HFFc6 (cell line): ENCODE results near the gene UBASH3A. TPM values are rescaled to one million over a fixed set of nuclear protein-coding genes. Genes with fewer than 3 reads are reported as not detected.

Experiments used
- DNase-seq: peaks from one replicate; pipeline ENCODE4 v3.0.0-alpha.2; 2018
- H3K27ac Mint-ChIP-seq: 2 replicates; pipeline ENCODE4 v1.8.0; 2020; ENCODE audit warnings: mild to moderate bottlenecking, mixed read lengths
- H3K27me3 Mint-ChIP-seq: 2 replicates; pipeline ENCODE4 v1.8.0; 2021; ENCODE audit warnings: mild to moderate bottlenecking, moderate library complexity, mixed read lengths; ENCODE audit not compliant: insufficient read depth
- H3K36me3 Mint-ChIP-seq: 2 replicates; pipeline ENCODE4 v1.8.0; 2021; ENCODE audit warnings: low read depth, mixed read lengths
- H3K4me1 Mint-ChIP-seq: 2 replicates; pipeline ENCODE4 v1.8.0; 2020; ENCODE audit warnings: low read depth, mixed read lengths
- H3K4me3 Mint-ChIP-seq: 2 replicates; pipeline ENCODE4 v1.8.0; 2020; ENCODE audit warnings: mild to moderate bottlenecking, moderate library complexity, mixed read lengths
- H3K9me3 Mint-ChIP-seq: 2 replicates; pipeline ENCODE4 v1.8.0; 2020; ENCODE audit warnings: mild to moderate bottlenecking, mixed read lengths
- CTCF ChIP-seq: fragments of 200-600 bp; sonication (generic); IDR thresholded peaks from 2 replicates; pipeline ENCODE4 v1.5.0; 2021; ENCODE audit warnings: antibody characterized with exemption, mild to moderate bottlenecking
- total RNA-seq, 6 experiments: library from RNA; stranded (reverse); fragmentation: NEBNext Ultra II Directional; extraction: Animal tissue kit (Norgen Biotek cat#: 25700); gene quantifications; 2 replicates in 1 of 6; 3 replicates in 5 of 6; pipeline ENCODE4 v1.2.3, GENCODE V29; 2021

The UBASH3A gene
- total RNA-seq, 6 experiments from 2014 or later, result not detected

GRCh38 chr21:42390696-42391095 is 13.0 kb upstream of the UBASH3A start:
- Mint-ChIP-seq H3K27ac (no peak overlapping the region), H3K9me3 (peaks cover 76% of the 10 kb centered on the region), H3K27me3 (no peaks in the 10 kb centered on the region; the same call in 1 of the 2 replicates), H3K4me1 (no peaks in the 10 kb centered on the region), H3K36me3 (peaks cover 20% of the 10 kb centered on the region), H3K4me3 (no peak overlapping the region)
- DNase-seq, result no peak
- TF ChIP-seq CTCF, result no peak

- H3K4me3 Mint-ChIP-seq, result no peak overlapping the region
- H3K27me3 Mint-ChIP-seq, result no peaks in the 10 kb centered on the region; the same call in 1 of the 2 replicates
- DNase-seq, result no peak
- peaks cover 20% of the 10 kb centered on the region for H3K36me3 Mint-ChIP-seq
- H3K9me3 Mint-ChIP-seq, result peaks cover 77% of the 10 kb centered on the region
- H3K4me1 Mint-ChIP-seq, result no peaks in the 10 kb centered on the region
- H3K27ac Mint-ChIP-seq, result no peak overlapping the region
- no peak for TF ChIP-seq CTCF
These were observed 12.4 kb upstream of the UBASH3A start for GRCh38 chr21:42391297-42391696.

- no peak for TF ChIP-seq CTCF
- no peak for DNase-seq
- Mint-ChIP-seq H3K27ac (no peak overlapping the region), H3K9me3 (peaks cover 76% of the 10 kb centered on the region), H3K36me3 (peaks cover 16% of the 10 kb centered on the region), H3K27me3 (no peaks in the 10 kb centered on the region), H3K4me3 (no peak overlapping the region), H3K4me1 (no peaks in the 10 kb centered on the region)
These were observed 10.8 kb upstream of the UBASH3A start for GRCh38 chr21:42392731-42393442.

GRCh38 chr21:42393443-42393950 is 10.2 kb upstream of the UBASH3A start:
- peaks cover 76% of the 10 kb centered on the region for H3K9me3 Mint-ChIP-seq
- TF ChIP-seq CTCF, result no peak
- H3K4me3 Mint-ChIP-seq, result no peak overlapping the region
- no peak for DNase-seq
- no peaks in the 10 kb centered on the region for H3K27me3 Mint-ChIP-seq
- peaks cover 16% of the 10 kb centered on the region for H3K36me3 Mint-ChIP-seq
- no peaks in the 10 kb centered on the region for H3K4me1 Mint-ChIP-seq
- no peak overlapping the region for H3K27ac Mint-ChIP-seq

- DNase-seq, result no peak
- Mint-ChIP-seq H3K9me3 (peaks cover 70% of the 10 kb centered on the region), H3K27ac (no peak overlapping the region), H3K36me3 (peaks cover 9% of the 10 kb centered on the region; the same call in 1 of the 2 replicates), H3K27me3 (no peaks in the 10 kb centered on the region), H3K4me3 (no peak overlapping the region), H3K4me1 (no peaks in the 10 kb centered on the region)
- no peak for TF ChIP-seq CTCF
These were observed 8.4 kb upstream of the UBASH3A start for GRCh38 chr21:42395302-42395701.
